ENCODE measurements around the gene DUSP9.

DNA sequence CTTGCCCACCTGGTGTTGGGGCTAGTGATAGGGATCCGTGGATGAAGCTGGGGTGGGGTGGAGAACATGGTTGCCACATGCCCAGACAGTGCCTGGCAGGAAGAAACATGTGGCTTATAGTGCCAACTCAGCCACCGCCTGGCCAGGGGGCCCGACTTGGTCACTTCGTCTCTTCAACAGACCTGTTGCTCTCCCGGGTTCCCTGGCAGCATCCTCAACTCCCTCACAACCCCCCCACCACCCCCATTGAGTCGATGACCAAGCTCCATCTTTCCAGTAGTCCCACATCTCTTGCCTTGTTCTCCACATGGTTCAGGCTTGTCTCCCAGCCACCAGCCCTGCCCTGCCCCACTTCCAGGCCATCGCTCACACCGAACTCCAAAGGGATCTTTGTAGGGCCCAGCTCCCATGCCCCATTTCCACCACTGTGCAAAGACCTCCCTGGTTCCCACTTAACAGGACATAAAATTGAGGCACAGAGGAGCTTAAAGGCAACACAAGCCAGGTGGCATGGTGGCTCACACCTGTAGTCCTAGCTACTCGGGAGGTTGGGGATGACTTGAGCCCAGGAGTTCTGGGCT lies 18.8 kb downstream of the DUSP9 start:
- TF ChIP-seq, protein P1, sequence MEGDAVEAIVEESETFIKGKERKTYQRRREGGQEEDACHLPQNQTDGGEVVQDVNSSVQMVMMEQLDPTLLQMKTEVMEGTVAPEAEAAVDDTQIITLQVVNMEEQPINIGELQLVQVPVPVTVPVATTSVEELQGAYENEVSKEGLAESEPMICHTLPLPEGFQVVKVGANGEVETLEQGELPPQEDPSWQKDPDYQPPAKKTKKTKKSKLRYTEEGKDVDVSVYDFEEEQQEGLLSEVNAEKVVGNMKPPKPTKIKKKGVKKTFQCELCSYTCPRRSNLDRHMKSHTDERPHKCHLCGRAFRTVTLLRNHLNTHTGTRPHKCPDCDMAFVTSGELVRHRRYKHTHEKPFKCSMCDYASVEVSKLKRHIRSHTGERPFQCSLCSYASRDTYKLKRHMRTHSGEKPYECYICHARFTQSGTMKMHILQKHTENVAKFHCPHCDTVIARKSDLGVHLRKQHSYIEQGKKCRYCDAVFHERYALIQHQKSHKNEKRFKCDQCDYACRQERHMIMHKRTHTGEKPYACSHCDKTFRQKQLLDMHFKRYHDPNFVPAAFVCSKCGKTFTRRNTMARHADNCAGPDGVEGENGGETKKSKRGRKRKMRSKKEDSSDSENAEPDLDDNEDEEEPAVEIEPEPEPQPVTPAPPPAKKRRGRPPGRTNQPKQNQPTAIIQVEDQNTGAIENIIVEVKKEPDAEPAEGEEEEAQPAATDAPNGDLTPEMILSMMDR (IDR thresholded peaks at IDR 0.05), result no peak
- TF ChIP-seq POLR2A (IDR thresholded peaks at IDR 0.05), result no peak

All from heart left ventricle (tissue), 13 donors.